HEK293 (cell line): ENCODE results near the gene GCNT1.
"Not testable (repeated sequence)": the region's sequence is repeated elsewhere in the genome, so short reads cannot be mapped to it uniquely, and the experiment has no call there.

Source experiments
- CTCF ChIA-PET: fragments of 350-600 bp; formaldehyde crosslinking; extraction: SDS; loops from one replicate; lab custom pipeline; 2021; ENCODE audit warnings: antibody characterized with exemption; lab: Yijun Ruan, JAX
- POLR2A ChIA-PET: fragments of 300-600 bp; formaldehyde crosslinking; extraction: SDS; loops from one replicate; lab custom pipeline; 2020; ENCODE audit warnings: antibody characterized with exemption, inconsistent platforms; lab: Yijun Ruan, JAX
- H3K27ac ChIP-seq: fragments of 200-500 bp; sonication (Bioruptor generic); 2 replicates; pipeline ENCODE4 v1.5.1; 2014; ENCODE audit warnings: low read depth, low read length, control low read depth, inconsistent platforms; ENCODE audit errors: extremely low read depth
- H3K36me3 ChIP-seq, 2 experiments: fragments of 200-500 bp in 1 of 2; sonication (Bioruptor generic) in 1 of 2; 1 replicate in 1 of 2; 2 replicates in 1 of 2; pipeline ENCODE4 v1.5.1; 2014 to 2017; ENCODE audit warnings: inconsistent platforms in 2 of 2, low read length in 2 of 2; ENCODE audit not compliant: control insufficient read depth in 2 of 2, insufficient read depth in 1 of 2
- H3K4me1 ChIP-seq: fragments of 200-500 bp; sonication (Bioruptor generic); 2 replicates; pipeline ENCODE4 v1.5.1; 2014; ENCODE audit warnings: mild to moderate bottlenecking, low read length, inconsistent platforms; ENCODE audit not compliant: control insufficient read depth, insufficient read depth
- H3K4me3 ChIP-seq: 2 replicates; pipeline ENCODE4 v1.5.1; 2011; ENCODE audit warnings: low read depth, mild to moderate bottlenecking, control low read depth, low read length, moderate library complexity
- H3K9me3 ChIP-seq: fragments of 200-500 bp; sonication (Bioruptor generic); 2 replicates; pipeline ENCODE4 v1.5.1; 2014; ENCODE audit warnings: low read depth, low read length, inconsistent platforms; ENCODE audit not compliant: control insufficient read depth, insufficient read depth
- HOXD13 ChIP-seq: sonication (generic); formaldehyde crosslinking; IDR thresholded peaks from 2 replicates; pipeline ENCODE4 v1.8.0; 2022; ENCODE audit warnings: missing genetic modification reagents, borderline replicate concordance
- KLF10 ChIP-seq: fragments of 450-650 bp; IDR thresholded peaks from 2 replicates; pipeline ENCODE4 v1.5.1; 2018; ENCODE audit warnings: missing biosample characterization, mild to moderate bottlenecking, missing genetic modification characterization
- SP2 ChIP-seq: fragments of 450-650 bp; formaldehyde crosslinking; IDR thresholded peaks from 2 replicates; pipeline ENCODE4 v1.5.1; 2016; ENCODE audit warnings: missing biosample characterization, missing genetic modification characterization
- ZNF16 ChIP-seq: fragments of 450-650 bp; formaldehyde crosslinking; IDR thresholded peaks from 2 replicates; pipeline ENCODE4 v1.5.1; 2016; ENCODE audit warnings: low read depth, missing biosample characterization, missing genetic modification characterization
- ZNF169 ChIP-seq: fragments of 450-650 bp; formaldehyde crosslinking; IDR thresholded peaks from 2 replicates; pipeline ENCODE4 v1.5.1; 2016; ENCODE audit warnings: missing biosample characterization, missing genetic modification characterization
- ZNF221 ChIP-seq: fragments of 450-650 bp; formaldehyde crosslinking; IDR thresholded peaks from 2 replicates; pipeline ENCODE4 v1.5.1; 2017; ENCODE audit warnings: missing biosample characterization, missing genetic modification characterization, borderline replicate concordance
- ZNF311 ChIP-seq: fragments of 450-650 bp; formaldehyde crosslinking; IDR thresholded peaks from 2 replicates; pipeline ENCODE4 v1.5.1; 2017; ENCODE audit warnings: missing biosample characterization, missing genetic modification characterization, borderline replicate concordance
- ZNF416 ChIP-seq: fragments of 450-650 bp; formaldehyde crosslinking; IDR thresholded peaks from 2 replicates; pipeline ENCODE4 v1.5.1; 2016; ENCODE audit warnings: missing biosample characterization, missing genetic modification characterization
- ZNF621 ChIP-seq: fragments of 450-650 bp; formaldehyde crosslinking; IDR thresholded peaks from 2 replicates; pipeline ENCODE4 v1.5.1; 2017; ENCODE audit warnings: missing biosample characterization, missing genetic modification characterization
- ZNF837 ChIP-seq: fragments of 450-650 bp; formaldehyde crosslinking; IDR thresholded peaks from 2 replicates; pipeline ENCODE4 v1.5.1; 2016; ENCODE audit warnings: missing biosample characterization, missing genetic modification characterization
- ZSCAN16 ChIP-seq: fragments of 450-650 bp; formaldehyde crosslinking; IDR thresholded peaks from 2 replicates; pipeline ENCODE4 v1.5.1; 2016; ENCODE audit warnings: missing biosample characterization, missing genetic modification characterization
- TF ChIP-seq, protein P1 (sequence below): fragments of 450-650 bp; IDR thresholded peaks from 2 replicates; pipeline ENCODE4 v1.5.1; 2018; ENCODE audit warnings: missing biosample characterization, missing genetic modification characterization
- TF ChIP-seq, protein P2 (sequence below): fragments of 450-650 bp; formaldehyde crosslinking; IDR thresholded peaks from 2 replicates; pipeline ENCODE4 v1.5.1; 2016; ENCODE audit warnings: missing biosample characterization, missing genetic modification characterization
- TF ChIP-seq, protein P3 (sequence below): fragments of 450-650 bp; formaldehyde crosslinking; IDR thresholded peaks from 2 replicates; pipeline ENCODE4 v1.5.1; 2016; ENCODE audit warnings: missing biosample characterization, missing genetic modification characterization, low read depth
- TF ChIP-seq, protein P4 (sequence below): fragments of 450-650 bp; formaldehyde crosslinking; conservative IDR thresholded peaks from 2 replicates; pipeline ENCODE4 v1.5.1; 2016; ENCODE audit warnings: low read depth, missing biosample characterization, missing genetic modification characterization
- TF ChIP-seq, protein P5 (sequence below): fragments of 450-650 bp; formaldehyde crosslinking; IDR thresholded peaks from 2 replicates; pipeline ENCODE4 v1.5.1; 2016; ENCODE audit warnings: missing biosample characterization, missing genetic modification characterization

The GCNT1 gene

DNA sequence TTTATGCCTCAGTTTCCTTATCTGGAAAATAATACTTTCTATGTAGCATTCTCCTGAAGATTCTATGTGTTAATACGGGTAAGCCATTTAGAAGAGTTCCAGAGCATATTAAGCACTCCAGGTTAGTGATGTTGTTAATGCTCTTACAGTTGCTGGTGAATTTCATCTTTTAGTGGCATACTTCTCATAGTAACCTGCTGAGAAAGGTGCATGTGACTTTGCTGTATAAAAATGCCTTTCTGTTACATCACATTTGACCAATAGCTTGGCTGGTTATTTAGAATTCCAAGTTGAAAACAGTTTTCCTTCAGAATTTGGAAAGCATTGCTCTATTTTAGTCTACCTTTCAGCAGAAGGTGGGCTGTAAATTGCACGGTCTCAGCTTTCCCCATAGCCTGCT is 27.2 kb downstream of the GCNT1 start (continued):
- TF ChIP-seq, protein P1, sequence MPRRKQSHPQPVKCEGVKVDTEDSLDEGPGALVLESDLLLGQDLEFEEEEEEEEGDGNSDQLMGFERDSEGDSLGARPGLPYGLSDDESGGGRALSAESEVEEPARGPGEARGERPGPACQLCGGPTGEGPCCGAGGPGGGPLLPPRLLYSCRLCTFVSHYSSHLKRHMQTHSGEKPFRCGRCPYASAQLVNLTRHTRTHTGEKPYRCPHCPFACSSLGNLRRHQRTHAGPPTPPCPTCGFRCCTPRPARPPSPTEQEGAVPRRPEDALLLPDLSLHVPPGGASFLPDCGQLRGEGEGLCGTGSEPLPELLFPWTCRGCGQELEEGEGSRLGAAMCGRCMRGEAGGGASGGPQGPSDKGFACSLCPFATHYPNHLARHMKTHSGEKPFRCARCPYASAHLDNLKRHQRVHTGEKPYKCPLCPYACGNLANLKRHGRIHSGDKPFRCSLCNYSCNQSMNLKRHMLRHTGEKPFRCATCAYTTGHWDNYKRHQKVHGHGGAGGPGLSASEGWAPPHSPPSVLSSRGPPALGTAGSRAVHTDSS (tag by site-specific recombination): no peak
- TF ChIP-seq ZNF221 (tag by site-specific recombination) (no peak), ZNF621 (tag by site-specific recombination) (no peak)
- TF ChIP-seq, protein P2, sequence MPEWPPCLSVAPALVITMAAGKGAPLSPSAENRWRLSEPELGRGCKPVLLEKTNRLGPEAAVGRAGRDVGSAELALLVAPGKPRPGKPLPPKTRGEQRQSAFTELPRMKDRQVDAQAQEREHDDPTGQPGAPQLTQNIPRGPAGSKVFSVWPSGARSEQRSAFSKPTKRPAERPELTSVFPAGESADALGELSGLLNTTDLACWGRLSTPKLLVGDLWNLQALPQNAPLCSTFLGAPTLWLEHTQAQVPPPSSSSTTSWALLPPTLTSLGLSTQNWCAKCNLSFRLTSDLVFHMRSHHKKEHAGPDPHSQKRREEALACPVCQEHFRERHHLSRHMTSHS (tag by site-specific recombination): no peak

DNA sequence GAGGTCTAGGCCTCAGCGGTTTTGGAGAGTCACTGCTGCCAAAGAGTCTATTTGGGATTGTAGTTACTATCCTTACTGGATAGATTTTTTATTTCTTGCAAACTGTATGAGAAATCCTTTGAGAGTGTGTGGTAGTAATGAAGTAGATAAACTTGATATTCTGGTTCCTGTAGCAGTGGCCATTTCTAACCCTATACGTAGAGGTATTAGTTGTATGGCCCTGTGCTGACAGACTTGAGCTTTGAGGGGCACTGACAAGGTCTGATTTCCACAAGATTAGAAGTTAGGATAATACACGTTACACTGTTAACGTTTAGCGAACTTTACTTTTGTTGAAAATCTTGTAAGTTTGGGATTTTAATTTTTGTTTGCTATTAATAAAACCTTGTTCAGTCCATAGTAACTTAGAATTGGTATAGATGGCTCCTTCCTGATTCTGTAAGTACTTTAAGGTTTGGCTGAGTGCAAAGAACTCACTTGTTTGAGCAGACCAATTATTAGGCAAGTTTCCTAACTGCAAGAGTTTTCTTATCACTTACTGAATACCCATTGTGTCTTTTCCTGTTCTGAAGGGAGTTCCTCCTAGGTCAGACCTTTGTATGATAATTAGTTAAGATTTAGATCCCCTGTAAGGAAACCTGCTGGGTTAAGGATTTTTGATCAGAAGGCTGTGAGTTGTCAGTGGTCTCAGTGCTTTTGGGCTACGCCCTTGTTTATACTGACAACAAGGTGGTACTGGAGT is 31.4 kb downstream of the GCNT1 start:
- ChIA-PET POLR2A (interaction anchor here (0.6 kb wide), 1 partner anchor 18 kb away, joined by 3 read pairs; no protein-coding TSS in a partner anchor), CTCF (no interaction called here)
- no peaks in the 10 kb centered on the region for H3K9me3 ChIP-seq
- TF ChIP-seq, protein P3, sequence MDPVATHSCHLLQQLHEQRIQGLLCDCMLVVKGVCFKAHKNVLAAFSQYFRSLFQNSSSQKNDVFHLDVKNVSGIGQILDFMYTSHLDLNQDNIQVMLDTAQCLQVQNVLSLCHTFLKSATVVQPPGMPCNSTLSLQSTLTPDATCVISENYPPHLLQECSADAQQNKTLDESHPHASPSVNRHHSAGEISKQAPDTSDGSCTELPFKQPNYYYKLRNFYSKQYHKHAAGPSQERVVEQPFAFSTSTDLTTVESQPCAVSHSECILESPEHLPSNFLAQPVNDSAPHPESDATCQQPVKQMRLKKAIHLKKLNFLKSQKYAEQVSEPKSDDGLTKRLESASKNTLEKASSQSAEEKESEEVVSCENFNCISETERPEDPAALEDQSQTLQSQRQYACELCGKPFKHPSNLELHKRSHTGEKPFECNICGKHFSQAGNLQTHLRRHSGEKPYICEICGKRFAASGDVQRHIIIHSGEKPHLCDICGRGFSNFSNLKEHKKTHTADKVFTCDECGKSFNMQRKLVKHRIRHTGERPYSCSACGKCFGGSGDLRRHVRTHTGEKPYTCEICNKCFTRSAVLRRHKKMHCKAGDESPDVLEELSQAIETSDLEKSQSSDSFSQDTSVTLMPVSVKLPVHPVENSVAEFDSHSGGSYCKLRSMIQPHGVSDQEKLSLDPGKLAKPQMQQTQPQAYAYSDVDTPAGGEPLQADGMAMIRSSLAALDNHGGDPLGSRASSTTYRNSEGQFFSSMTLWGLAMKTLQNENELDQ: no peak
- TF ChIP-seq SP2 (tag by site-specific recombination): no peak
- TF ChIP-seq, protein P4, sequence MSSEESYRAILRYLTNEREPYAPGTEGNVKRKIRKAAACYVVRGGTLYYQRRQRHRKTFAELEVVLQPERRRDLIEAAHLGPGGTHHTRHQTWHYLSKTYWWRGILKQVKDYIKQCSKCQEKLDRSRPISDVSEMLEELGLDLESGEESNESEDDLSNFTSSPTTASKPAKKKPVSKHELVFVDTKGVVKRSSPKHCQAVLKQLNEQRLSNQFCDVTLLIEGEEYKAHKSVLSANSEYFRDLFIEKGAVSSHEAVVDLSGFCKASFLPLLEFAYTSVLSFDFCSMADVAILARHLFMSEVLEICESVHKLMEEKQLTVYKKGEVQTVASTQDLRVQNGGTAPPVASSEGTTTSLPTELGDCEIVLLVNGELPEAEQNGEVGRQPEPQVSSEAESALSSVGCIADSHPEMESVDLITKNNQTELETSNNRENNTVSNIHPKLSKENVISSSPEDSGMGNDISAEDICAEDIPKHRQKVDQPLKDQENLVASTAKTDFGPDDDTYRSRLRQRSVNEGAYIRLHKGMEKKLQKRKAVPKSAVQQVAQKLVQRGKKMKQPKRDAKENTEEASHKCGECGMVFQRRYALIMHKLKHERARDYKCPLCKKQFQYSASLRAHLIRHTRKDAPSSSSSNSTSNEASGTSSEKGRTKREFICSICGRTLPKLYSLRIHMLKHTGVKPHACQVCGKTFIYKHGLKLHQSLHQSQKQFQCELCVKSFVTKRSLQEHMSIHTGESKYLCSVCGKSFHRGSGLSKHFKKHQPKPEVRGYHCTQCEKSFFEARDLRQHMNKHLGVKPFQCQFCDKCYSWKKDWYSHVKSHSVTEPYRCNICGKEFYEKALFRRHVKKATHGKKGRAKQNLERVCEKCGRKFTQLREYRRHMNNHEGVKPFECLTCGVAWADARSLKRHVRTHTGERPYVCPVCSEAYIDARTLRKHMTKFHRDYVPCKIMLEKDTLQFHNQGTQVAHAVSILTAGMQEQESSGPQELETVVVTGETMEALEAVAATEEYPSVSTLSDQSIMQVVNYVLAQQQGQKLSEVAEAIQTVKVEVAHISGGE (tag by site-specific recombination): no peak
- TF ChIP-seq ZNF169 (tag by site-specific recombination): no peak
- no peak for TF ChIP-seq ZNF16 (tag by site-specific recombination)
- TF ChIP-seq, protein P5, sequence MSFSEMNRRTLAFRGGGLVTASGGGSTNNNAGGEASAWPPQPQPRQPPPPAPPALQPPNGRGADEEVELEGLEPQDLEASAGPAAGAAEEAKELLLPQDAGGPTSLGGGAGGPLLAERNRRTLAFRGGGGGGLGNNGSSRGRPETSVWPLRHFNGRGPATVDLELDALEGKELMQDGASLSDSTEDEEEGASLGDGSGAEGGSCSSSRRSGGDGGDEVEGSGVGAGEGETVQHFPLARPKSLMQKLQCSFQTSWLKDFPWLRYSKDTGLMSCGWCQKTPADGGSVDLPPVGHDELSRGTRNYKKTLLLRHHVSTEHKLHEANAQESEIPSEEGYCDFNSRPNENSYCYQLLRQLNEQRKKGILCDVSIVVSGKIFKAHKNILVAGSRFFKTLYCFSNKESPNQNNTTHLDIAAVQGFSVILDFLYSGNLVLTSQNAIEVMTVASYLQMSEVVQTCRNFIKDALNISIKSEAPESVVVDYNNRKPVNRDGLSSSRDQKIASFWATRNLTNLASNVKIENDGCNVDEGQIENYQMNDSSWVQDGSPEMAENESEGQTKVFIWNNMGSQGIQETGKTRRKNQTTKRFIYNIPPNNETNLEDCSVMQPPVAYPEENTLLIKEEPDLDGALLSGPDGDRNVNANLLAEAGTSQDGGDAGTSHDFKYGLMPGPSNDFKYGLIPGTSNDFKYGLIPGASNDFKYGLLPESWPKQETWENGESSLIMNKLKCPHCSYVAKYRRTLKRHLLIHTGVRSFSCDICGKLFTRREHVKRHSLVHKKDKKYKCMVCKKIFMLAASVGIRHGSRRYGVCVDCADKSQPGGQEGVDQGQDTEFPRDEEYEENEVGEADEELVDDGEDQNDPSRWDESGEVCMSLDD: no peak
- no peak for TF ChIP-seq ZSCAN16
- TF ChIP-seq HOXD13 (CRISPR knock-in tag): no peak
- no peak for TF ChIP-seq ZNF416
- TF ChIP-seq ZNF311 (tag by site-specific recombination): no peak
- no peak for TF ChIP-seq KLF10 (tag by site-specific recombination)
- no peak for TF ChIP-seq ZNF837 (tag by site-specific recombination)
- no peaks in the 10 kb centered on the region for H3K36me3 ChIP-seq
- no peak overlapping the region for H3K27ac ChIP-seq
- no peaks in the 10 kb centered on the region for H3K4me1 ChIP-seq
- H3K4me3 ChIP-seq: no peak overlapping the region

DNA sequence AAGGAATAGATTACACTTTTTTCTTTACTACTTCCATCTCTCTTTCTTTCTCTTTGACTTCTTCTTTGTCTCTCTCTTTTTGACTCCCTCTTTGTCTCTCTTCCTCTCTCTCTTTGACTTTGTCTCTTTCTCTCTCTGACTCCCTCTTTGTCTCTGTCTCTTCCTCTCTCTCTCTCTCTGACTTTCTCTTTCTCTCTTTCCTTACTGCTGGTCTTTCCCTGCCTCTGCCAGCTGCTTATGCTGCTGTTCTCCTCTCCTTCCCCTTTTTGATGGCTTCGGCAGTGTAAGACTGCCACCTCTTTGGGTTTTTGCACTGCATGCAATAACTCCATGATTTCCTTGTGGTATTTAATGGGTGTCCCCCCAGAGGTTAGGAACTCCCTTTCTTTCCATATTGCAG is 32.1 kb downstream of the GCNT1 start:
- POLR2A ChIA-PET, H3K9me3 ChIP-seq: not testable (repeated sequence)

DNA sequence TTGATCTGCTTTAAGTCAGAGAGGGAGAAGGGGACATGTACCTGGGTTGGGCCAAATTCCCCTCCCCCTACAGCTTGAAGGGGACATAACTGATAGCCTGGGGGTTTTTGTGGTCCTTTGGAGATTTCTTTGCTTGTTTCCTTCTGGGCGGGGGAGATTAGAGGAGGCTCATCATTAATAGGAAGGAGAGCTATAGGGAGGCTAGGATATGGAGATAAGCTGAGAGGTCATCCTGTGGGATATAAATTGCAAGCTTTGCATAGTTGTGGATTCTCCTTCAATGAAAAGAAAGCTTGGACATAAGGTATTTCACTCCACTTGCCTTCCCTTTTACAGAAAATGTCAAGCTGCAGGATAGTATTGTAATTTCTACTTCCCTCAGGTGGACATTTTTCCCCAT is 34.5 kb downstream of the GCNT1 start:
- H3K9me3 ChIP-seq, POLR2A ChIA-PET, H3K4me3 ChIP-seq, H3K4me1 ChIP-seq, H3K27ac ChIP-seq, CTCF ChIA-PET, H3K36me3 ChIP-seq: not testable (repeated sequence)

More for the DNA sequence above, 32.1 kb downstream of the GCNT1 start:
- H3K4me3 ChIP-seq, H3K4me1 ChIP-seq, H3K36me3 ChIP-seq, H3K27ac ChIP-seq, CTCF ChIA-PET: not testable (repeated sequence)
